ENCODE measurements around the gene CHAF1A. TPM values are rescaled to one million over a fixed set of nuclear protein-coding genes. Genes with fewer than 3 reads are reported as not detected.
A peak's percentile ranks its signal among the peaks of the same experiment; 100 is the strongest.

Gene CHAF1A, protein sequence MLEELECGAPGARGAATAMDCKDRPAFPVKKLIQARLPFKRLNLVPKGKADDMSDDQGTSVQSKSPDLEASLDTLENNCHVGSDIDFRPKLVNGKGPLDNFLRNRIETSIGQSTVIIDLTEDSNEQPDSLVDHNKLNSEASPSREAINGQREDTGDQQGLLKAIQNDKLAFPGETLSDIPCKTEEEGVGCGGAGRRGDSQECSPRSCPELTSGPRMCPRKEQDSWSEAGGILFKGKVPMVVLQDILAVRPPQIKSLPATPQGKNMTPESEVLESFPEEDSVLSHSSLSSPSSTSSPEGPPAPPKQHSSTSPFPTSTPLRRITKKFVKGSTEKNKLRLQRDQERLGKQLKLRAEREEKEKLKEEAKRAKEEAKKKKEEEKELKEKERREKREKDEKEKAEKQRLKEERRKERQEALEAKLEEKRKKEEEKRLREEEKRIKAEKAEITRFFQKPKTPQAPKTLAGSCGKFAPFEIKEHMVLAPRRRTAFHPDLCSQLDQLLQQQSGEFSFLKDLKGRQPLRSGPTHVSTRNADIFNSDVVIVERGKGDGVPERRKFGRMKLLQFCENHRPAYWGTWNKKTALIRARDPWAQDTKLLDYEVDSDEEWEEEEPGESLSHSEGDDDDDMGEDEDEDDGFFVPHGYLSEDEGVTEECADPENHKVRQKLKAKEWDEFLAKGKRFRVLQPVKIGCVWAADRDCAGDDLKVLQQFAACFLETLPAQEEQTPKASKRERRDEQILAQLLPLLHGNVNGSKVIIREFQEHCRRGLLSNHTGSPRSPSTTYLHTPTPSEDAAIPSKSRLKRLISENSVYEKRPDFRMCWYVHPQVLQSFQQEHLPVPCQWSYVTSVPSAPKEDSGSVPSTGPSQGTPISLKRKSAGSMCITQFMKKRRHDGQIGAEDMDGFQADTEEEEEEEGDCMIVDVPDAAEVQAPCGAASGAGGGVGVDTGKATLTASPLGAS
- total RNA-seq (10 to 100 TPM; 25.5 to 33.4 TPM), total RNA-seq (18.3 to 19.1 reads per million in 2 donors)

DNA sequence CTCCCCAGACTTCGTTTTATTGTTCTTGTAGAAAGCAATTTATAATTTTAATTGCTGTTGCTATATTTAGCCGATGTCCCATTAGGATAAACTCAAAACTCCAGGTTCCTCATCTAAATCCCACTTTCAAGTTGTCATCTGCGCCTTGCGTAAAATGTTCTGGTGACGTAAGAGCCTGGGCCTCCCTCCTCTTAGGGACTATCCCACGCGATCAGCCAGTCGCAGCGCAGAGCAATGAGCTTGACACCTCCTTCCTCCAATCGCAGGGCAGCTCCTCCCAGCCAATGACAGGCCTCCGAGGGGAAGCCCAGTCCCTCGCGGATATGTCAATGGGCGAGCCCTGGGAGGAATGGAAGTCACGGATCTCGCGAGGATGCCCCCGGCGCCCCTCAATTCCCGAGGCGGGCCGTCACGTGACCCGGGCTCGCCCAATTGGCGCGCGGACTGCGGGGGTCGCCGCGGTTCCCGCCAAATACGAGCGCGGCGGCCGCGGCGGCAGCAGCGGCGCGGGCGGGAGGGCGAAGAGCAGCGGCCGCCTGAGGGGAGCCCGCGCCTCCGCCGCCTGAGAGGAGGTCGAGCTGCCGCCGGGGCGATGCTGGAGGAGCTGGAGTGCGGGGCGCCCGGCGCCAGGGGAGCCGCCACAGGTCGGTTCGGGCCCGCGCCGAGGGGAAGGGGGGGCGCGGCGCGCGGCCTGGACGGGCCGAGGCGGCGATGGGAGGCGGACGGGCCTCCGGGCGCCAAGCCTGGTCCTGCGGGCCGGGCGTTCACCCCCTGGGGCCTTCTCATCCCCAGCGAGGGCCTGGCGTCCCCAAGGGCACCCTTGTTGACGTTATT, at the start of gene CHAF1A:
Gene CHAF1A, plus strand, starts transcription at position 470 of the 834 bp plus-strand sequence. Its CDS starts 123 bp downstream, at position 593.
- peak; percentile 97 to 98 (median 98) for DNase-seq
- peak; percentile 90 for ATAC-seq
- H3K9me3 ChIP-seq (ENCODE audit: control insufficient read depth, low read length, poor library complexity, severe bottlenecking), result no peaks in the 10 kb centered on the region
- H3K27ac Mint-ChIP-seq, result peak within 1 kb of the TSS; percentile 97
- peaks cover 29% of the 10 kb centered on the region for H3K4me1 Mint-ChIP-seq
- H3K4me3 Mint-ChIP-seq, result peak within 1 kb of the TSS; percentile 89
- H3K36me3 Mint-ChIP-seq (ENCODE audit: low read depth), result no peaks in the 10 kb centered on the region
- H3K27me3 Mint-ChIP-seq, result no peaks in the 10 kb centered on the region

DNA sequence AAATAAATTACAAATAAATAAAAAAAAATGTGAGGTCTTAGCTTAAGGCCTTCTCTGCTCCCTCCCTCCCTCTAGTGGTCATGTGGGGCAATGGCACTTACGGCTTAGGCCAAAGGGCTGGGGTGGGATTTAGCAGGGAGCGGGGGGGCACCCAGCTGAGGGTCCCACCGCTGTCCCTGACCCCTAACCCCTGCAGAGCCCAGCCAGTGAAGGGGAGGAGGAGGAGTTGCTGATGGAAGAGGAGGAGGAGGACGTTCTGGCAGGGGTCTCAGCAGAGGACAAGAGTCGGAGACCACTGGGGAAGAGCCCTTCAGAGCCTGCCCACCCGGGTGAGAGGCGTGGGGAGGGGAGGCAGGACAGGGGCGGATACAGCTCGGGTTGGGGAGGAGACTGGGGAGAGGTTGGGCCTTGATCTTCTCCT, 49.7 kb upstream of the CHAF1A start:
- peak; percentile 85 for ATAC-seq

DNA sequence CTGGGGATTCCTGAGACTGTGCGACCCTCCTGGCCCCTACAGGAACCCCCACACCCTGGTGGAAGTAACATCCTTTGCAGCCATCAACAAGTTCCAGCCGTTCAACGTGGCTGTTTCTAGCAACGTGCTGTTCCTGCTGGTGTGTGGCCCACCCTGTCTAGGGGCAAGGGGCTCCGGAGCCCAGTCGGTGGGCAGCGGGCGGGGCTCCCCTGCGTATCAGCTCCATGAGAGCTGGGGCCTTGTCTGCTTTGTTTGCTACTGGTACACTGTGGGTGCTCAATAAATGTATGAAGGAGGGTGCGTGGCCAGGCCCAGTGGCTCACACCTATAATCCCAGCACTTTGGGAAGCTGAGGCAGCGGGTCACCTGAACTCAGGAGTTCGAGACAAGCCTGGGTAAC, 48.2 kb upstream of the CHAF1A start:
- DNase-seq (no peak), ATAC-seq (no peak)
- Mint-ChIP-seq H3K36me3 (ENCODE audit: low read depth) (no peaks in the 10 kb centered on the region), H3K4me1 (peaks cover 6% of the 10 kb centered on the region), H3K27ac (no peak overlapping the region), H3K27me3 (no peaks in the 10 kb centered on the region), H3K4me3 (no peak overlapping the region)
- H3K9me3 ChIP-seq (ENCODE audit: control insufficient read depth, low read length, poor library complexity, severe bottlenecking), result no peaks in the 10 kb centered on the region

More for the DNA sequence above, 49.7 kb upstream of the CHAF1A start:
- H3K4me1 Mint-ChIP-seq, result peaks cover 6% of the 10 kb centered on the region
- no peak overlapping the region for H3K27ac Mint-ChIP-seq
- H3K4me3 Mint-ChIP-seq, result no peak overlapping the region
- no peaks in the 10 kb centered on the region for H3K9me3 ChIP-seq (ENCODE audit: control insufficient read depth, low read length, poor library complexity, severe bottlenecking)
- no peaks in the 10 kb centered on the region for H3K27me3 Mint-ChIP-seq
- H3K36me3 Mint-ChIP-seq (ENCODE audit: low read depth), result no peaks in the 10 kb centered on the region
- peak in 2 of 3 donors; percentile 30 to 55 for DNase-seq

DNA sequence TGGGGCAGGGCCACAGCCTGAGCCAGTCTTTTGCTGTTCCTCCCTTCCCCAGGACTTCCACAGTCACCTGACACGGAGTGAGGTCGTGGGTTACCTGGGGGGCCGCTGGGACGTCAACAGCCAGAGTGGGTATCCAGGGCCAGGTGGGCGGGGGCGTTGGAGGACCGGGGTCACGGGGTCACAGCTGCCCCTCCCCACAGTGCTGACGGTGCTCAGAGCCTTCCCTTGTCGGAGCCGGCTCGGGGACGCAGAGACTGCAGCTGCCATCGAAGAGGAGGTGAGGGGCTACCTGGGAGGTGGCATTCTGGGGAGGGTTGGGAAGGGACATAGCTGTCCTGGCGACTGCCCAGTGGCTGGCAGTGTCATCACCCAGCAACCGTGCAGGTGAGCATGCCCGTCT, 47.5 kb upstream of the CHAF1A start:
- ATAC-seq (no peak), DNase-seq (no peak)
- no peaks in the 10 kb centered on the region for H3K9me3 ChIP-seq (ENCODE audit: control insufficient read depth, low read length, poor library complexity, severe bottlenecking)
- no peak overlapping the region for H3K27ac Mint-ChIP-seq
- H3K4me3 Mint-ChIP-seq, result no peak overlapping the region
- H3K27me3 Mint-ChIP-seq, result no peaks in the 10 kb centered on the region
- no peaks in the 10 kb centered on the region for H3K36me3 Mint-ChIP-seq (ENCODE audit: low read depth)
- peaks cover 6% of the 10 kb centered on the region for H3K4me1 Mint-ChIP-seq

DNA sequence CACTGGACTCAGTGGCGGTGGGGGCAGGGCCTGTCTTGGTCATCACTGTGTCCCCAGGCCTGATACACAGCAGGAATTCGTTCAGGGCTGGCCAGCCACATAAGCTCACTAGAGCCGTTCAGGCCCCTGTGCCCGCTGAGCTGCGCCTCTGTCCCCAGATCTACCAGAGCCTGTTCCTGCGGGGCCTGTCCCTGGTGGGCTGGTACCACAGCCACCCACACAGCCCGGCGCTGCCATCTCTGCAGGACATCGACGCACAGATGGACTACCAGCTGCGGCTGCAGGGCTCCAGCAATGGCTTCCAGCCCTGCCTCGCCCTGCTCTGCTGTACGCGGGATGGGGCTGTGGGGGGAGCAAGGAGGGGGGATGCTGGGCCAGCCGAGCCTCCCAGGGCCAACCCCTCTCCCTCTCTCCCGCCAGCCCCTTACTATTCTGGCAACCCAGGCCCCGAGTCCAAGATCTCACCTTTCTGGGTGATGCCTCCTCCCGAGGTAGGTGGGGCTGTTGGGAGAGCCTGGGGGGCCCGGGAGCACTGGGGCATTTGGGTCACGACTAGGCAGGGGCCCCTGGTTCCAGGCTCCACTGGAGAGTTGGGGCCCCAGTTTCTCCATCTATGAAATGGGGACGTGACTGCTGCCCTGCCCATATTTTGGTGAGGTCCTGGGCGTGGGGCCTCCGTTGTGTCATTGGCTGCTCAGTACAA, 45.2 kb upstream of the CHAF1A start:
- no peak for DNase-seq
- Mint-ChIP-seq H3K36me3 (ENCODE audit: low read depth) (peaks cover 2% of the 10 kb centered on the region), H3K27ac (no peak overlapping the region), H3K4me1 (peaks cover 4% of the 10 kb centered on the region), H3K27me3 (no peaks in the 10 kb centered on the region), H3K4me3 (no peak overlapping the region)
- H3K9me3 ChIP-seq (ENCODE audit: control insufficient read depth, low read length, poor library complexity, severe bottlenecking), result no peaks in the 10 kb centered on the region
- no peak for ATAC-seq

DNA sequence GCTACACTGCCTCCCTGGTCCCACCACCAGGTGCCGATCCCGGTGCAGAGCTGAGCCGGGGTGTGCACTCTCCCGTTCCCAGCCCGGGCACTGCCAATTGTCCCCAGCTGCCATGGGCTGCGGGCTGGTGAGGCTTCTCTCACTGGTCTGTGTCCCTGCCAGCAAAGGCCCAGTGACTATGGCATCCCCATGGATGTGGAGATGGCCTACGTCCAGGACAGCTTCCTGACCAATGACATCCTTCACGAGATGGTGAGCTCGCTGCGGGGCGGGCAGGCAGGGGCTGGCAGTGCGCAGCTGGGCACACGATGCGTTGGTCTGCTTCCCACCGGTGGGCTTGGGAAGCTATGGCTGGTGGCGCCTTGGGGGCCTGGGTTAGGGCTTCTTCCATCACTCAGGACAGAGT, 44.5 kb upstream of the CHAF1A start:
- peaks cover 2% of the 10 kb centered on the region for H3K4me1 Mint-ChIP-seq
- ATAC-seq (no peak), DNase-seq (no peak)
- no peak overlapping the region for H3K27ac Mint-ChIP-seq
- H3K27me3 Mint-ChIP-seq, result no peaks in the 10 kb centered on the region
- H3K9me3 ChIP-seq (ENCODE audit: control insufficient read depth, low read length, poor library complexity, severe bottlenecking), result no peaks in the 10 kb centered on the region
- peaks cover 2% of the 10 kb centered on the region for H3K36me3 Mint-ChIP-seq (ENCODE audit: low read depth)
- H3K4me3 Mint-ChIP-seq, result no peak overlapping the region

DNA sequence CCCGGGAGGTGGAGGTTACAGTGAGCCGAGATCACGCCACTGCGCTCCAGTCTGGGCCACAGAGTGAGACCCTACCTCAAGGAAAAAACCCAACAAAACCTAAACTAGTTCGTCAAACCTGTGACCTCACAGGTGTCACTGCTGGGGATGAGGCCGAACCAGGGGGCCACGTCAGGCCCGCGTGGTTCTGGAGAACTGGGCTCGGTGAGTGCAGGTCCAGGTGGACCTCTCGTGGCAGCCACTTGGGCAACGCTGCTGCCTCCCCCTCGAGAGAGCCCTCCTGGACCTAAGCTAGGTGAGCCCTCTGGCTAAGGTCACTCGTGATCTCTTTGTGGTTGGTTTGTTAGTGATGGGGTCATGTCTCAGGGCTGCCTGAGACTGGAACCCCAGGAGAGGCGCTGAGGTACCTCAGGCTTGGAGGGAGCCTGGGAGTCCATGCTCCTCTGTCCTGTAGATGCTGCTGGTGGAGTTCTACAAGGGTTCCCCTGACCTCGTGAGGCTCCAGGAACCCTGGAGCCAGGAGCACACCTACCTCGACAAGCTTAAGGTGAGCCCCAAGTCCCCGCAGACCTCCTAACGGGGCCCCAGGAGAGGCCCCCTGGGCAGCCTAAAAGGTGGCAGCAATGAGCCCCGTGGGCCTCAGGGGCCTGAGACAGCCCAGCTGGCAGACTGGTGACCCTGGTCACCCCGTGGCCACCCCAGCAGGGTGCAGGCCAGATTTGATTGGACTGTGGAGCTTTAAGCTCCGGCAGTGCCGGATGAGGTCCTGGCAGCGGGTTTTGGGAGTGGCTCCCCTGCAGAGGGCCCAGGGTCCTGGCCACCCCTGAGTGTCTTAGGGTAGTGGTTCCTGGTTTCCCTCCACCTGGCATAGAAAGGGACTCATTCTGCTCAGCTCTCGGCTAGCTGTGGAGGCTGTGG, 43.5 kb upstream of the CHAF1A start:
- Mint-ChIP-seq H3K27me3 (no peaks in the 10 kb centered on the region), H3K27ac (no peak overlapping the region), H3K4me3 (no peak overlapping the region), H3K4me1 (peaks cover 2% of the 10 kb centered on the region), H3K36me3 (ENCODE audit: low read depth) (peaks cover 2% of the 10 kb centered on the region)
- no peak for ATAC-seq
- H3K9me3 ChIP-seq (ENCODE audit: control insufficient read depth, low read length, poor library complexity, severe bottlenecking), result no peaks in the 10 kb centered on the region
- DNase-seq, result no peak

DNA sequence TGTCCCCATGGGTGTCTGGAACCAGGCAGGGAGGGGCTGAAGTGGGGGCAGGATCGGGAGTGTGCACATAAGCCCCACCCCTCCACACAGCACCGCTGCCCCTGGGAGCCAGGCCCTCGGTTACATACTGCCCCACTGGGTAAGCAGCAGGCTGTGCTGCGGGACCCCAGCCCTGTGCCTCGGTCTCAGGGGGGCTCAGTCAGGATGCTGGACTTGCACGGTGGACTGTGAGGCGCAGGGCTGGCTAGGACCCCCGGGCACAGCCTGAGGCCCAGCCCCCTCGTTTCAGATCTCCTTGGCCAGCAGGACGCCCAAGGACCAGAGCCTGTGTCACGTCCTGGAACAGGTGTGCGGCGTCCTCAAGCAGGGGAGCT, 42.8 kb upstream of the CHAF1A start:
- H3K27ac Mint-ChIP-seq, result peak overlapping the region; percentile 63
- no peaks in the 10 kb centered on the region for H3K9me3 ChIP-seq (ENCODE audit: control insufficient read depth, low read length, poor library complexity, severe bottlenecking)
- H3K36me3 Mint-ChIP-seq (ENCODE audit: low read depth), result peaks cover 2% of the 10 kb centered on the region
- H3K4me3 Mint-ChIP-seq, result no peak overlapping the region
- DNase-seq (no peak), ATAC-seq (no peak)
- H3K27me3 Mint-ChIP-seq, result no peaks in the 10 kb centered on the region
- peaks cover 2% of the 10 kb centered on the region for H3K4me1 Mint-ChIP-seq

DNA sequence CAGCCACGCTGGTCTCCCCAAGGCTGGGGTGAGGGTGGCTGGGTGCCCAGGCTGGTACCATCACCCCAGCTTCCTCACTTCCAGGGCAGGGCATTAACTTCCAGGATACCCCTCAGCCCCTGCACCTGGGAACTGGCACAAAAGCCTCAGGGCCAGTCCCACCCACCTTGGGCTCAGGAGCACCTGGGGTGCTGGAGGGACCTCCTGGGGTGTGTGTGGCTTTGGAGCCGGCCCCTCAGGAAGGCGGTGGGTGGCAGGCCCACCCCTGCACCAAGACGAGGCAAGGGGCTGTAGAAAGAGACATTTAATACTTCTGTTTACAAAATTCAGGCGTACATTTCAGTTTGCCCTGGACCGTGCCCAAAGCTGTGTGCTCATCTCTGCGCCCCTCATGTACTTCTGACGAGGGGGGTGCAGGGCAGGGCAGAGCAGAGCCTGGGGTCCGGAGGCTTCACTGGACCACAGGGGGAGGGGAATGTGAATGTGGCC, 42.3 kb upstream of the CHAF1A start:
- DNase-seq (no peak), ATAC-seq (no peak)
- H3K4me1 Mint-ChIP-seq, result peaks cover 2% of the 10 kb centered on the region
- H3K4me3 Mint-ChIP-seq, result no peak overlapping the region
- peak overlapping the region; percentile 63 for H3K27ac Mint-ChIP-seq
- no peaks in the 10 kb centered on the region for H3K27me3 Mint-ChIP-seq
- no peaks in the 10 kb centered on the region for H3K9me3 ChIP-seq (ENCODE audit: control insufficient read depth, low read length, poor library complexity, severe bottlenecking)
- peaks cover 2% of the 10 kb centered on the region for H3K36me3 Mint-ChIP-seq (ENCODE audit: low read depth)

DNA sequence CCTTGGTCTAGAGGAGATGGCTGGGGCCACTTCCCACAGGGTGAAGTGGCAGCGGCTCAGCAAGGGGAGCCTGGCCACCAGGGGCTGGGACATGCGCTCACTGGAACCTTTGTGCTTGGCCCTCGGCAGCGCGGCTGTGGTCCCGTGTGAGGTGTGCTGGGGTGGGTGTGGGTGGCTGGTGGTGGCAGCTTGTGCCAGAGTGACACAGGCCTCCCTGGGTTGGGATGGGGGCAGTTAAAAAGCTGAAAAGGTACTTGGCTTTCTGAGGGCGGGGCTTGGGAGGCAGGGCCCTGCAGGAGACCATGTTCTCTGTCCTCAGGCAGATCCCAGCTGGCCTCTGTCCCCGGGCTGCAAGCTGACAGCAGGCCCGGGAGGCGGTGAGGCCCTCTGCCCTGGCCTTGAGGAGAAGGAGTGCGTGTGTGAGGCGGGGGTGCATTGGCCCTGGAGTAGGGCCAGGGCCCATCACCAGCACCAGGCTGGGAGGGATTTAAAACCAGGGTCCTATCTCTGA, 41.7 kb upstream of the CHAF1A start:
- no peak overlapping the region for H3K4me3 Mint-ChIP-seq
- H3K36me3 Mint-ChIP-seq (ENCODE audit: low read depth), result peaks cover 2% of the 10 kb centered on the region
- no peaks in the 10 kb centered on the region for H3K9me3 ChIP-seq (ENCODE audit: control insufficient read depth, low read length, poor library complexity, severe bottlenecking)
- DNase-seq (no peak), ATAC-seq (no peak)
- peak overlapping the region; percentile 63 for H3K27ac Mint-ChIP-seq
- no peaks in the 10 kb centered on the region for H3K27me3 Mint-ChIP-seq
- peaks cover 2% of the 10 kb centered on the region for H3K4me1 Mint-ChIP-seq

All from T-helper 17 cell (primary cell).